GM13976 (cell line): ENCODE measurements around the gene APPBP2.

ENCODE experiments used
- DNase-seq: peaks from one replicate; pipeline ENCODE4 v3.0.0; 2012; ENCODE audit warnings: low spot score
- in situ Hi-C: fragments of 300-500 bp; cut with MboI; formaldehyde crosslinking; loops from one replicate; pipeline ENCODE4 v1.12.0; 2022; ENCODE audit warnings: low sequenced_read_pairs, mixed read lengths, inconsistent platforms; ENCODE audit not compliant: unreplicated experiment
- TF ChIP-seq, protein P1 (sequence below): IDR thresholded peaks from 2 replicates; pipeline ENCODE4 v1.5.1; 2012; ENCODE audit warnings: borderline replicate concordance, mild to moderate bottlenecking; ENCODE audit not compliant: insufficient read depth; ENCODE audit errors: extremely low read depth, missing control alignments, control extremely low read depth

The APPBP2 gene

GRCh38 chr17:60473788-60474187 lies 52.3 kb downstream of the APPBP2 start:
- TF ChIP-seq, protein P1, sequence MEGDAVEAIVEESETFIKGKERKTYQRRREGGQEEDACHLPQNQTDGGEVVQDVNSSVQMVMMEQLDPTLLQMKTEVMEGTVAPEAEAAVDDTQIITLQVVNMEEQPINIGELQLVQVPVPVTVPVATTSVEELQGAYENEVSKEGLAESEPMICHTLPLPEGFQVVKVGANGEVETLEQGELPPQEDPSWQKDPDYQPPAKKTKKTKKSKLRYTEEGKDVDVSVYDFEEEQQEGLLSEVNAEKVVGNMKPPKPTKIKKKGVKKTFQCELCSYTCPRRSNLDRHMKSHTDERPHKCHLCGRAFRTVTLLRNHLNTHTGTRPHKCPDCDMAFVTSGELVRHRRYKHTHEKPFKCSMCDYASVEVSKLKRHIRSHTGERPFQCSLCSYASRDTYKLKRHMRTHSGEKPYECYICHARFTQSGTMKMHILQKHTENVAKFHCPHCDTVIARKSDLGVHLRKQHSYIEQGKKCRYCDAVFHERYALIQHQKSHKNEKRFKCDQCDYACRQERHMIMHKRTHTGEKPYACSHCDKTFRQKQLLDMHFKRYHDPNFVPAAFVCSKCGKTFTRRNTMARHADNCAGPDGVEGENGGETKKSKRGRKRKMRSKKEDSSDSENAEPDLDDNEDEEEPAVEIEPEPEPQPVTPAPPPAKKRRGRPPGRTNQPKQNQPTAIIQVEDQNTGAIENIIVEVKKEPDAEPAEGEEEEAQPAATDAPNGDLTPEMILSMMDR, result no peak
- in situ Hi-C loops, result no loop called here
- no peak for DNase-seq

- in situ Hi-C loops, result no loop called here
- no peak for DNase-seq
- TF ChIP-seq, protein P1, result no peak
Observed at GRCh38 chr17:60472449-60472848, 53.6 kb downstream of the APPBP2 start.

DNA sequence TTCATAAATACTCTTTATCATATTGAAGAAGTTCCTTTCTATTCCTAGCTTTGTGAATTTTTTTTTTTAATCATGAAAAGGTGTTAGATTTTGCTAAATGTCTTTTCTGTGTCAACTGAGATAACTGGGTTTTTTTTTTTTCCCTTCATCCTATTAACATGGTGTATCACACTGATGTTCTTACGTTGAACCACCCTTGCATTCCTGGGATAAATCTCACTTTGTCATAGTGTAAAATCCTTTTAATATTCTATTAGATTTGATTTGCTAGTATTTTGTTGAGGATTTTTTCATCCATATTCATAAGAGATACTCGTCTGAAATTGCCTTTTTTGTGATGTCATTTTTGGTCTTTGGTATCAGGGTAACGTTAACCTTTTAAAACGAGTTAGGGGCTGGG lies 54.6 kb downstream of the APPBP2 start:
- TF ChIP-seq, protein P1, result no peak
- in situ Hi-C loops, result no loop called here
- no peak for DNase-seq

DNA sequence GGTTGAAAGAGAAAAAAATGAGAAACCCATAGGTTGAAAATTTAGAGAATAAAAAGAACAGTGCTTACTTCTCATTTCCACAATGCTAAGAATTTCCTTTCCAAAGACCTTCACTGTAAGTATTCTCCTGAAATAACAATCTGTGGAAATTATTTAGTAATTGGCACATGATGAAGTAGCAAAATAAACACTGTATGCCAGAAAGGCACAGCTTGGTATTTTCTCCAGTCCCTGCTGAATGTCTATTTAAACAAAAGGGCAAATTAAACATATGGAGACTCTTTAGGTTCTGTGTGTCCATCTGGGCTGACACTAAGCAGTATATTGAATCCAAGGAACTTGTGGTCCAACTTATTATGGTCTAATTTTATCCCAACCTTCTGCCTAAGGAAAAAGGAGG lies 57.7 kb downstream of the APPBP2 start:
- no peak for DNase-seq
- in situ Hi-C loops, result no loop called here
- TF ChIP-seq, protein P1, result no peak

GRCh38 chr17:60464343-60464742 lies 61.7 kb downstream of the APPBP2 start:
- DNase-seq, result no peak
- TF ChIP-seq, protein P1, result no peak
- in situ Hi-C loops, result no loop called here

DNA sequence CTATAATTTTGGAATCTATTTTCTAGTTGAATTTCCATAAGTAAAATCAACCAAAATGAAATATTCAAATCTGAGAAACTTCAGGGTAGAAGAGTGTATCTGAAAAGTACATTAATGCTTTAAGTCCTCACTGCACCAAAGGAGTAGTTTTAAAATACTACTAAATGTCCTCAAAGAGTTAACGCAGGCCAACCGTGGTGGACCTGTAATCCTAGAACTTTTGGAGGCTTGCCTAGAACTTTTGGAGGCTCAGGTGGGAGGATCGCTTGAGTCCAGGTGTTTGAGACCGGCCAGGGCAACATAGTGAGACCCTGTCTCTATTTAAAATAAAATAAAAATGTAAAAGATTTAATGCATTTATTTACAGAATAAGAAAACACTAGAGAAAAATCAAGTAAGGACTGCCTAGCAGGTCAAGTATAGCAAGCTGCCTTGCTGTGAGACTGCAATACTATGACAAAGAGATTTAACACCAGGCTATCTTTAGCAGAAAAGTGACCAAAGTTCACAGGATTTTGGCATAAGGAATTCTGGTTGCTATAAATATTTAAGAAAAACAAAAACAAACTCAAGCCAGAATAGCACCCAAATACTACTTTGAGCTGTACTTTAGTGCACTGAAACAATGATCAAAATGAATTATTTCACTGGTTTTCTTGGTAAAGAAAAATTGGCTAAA lies 62.7 kb downstream of the APPBP2 start:
- TF ChIP-seq, protein P1, result no peak
- DNase-seq, result no peak
- in situ Hi-C loops, result no loop called here
